Stomach (tissue), 9 donors: Measurements from ENCODE around the gene MEGF6. TPM values are rescaled to one million over a fixed set of nuclear protein-coding genes. Genes with fewer than 3 reads are reported as not detected.

Experiments used
- DNase-seq, 2 donors: peaks; one replicate each; pipeline versions ENCODE4 v3.0.0 to v3.0.0-alpha.2; 2013 to 2019
- H3K27ac ChIP-seq, 5 donors: fragments of 200-600 bp in 4 of 5; sonication (generic) in 4 of 5; one replicate each; pipeline ENCODE4 v1.5.1; 2013 to 2019; ENCODE audit warnings: mild to moderate bottlenecking in 1 of 5, moderate library complexity in 1 of 5
- H3K27me3 ChIP-seq, 3 donors: fragments of 200-600 bp; sonication (generic); one replicate each; pipeline ENCODE4 v1.5.1; 2017 to 2019; ENCODE audit warnings: mixed run types in 1 of 3
- H3K36me3 ChIP-seq, 4 donors: fragments of 200-600 bp; sonication (generic); 1 replicate in 3 of 4; 2 replicates in 1 of 4; pipeline ENCODE4 v1.5.1; 2016 to 2019
- H3K4me1 ChIP-seq, 4 donors: fragments of 200-600 bp; sonication (generic); one replicate each; pipeline ENCODE4 v1.5.1; 2016 to 2019
- H3K4me3 ChIP-seq, 4 donors: fragments of 200-600 bp; sonication (generic) in 3 of 4; one replicate each; pipeline ENCODE4 v1.5.1; 2016 to 2019; ENCODE audit warnings: mild to moderate bottlenecking in 1 of 4
- H3K9me3 ChIP-seq, 4 donors: fragments of 200-600 bp; sonication (generic); one replicate each; pipeline ENCODE4 v1.5.1; 2016 to 2019
- EP300 ChIP-seq: sonication (generic); formaldehyde crosslinking; IDR thresholded peaks from one replicate; pipeline ENCODE4 v1.6.1; 2017; ENCODE audit warnings: antibody characterized with exemption
- POLR2A ChIP-seq, 4 donors: fragments of 450-650 bp; IDR thresholded peaks; one replicate each; pipeline ENCODE4 v1.6.1; 2016; ENCODE audit warnings: antibody characterized with exemption in 4 of 4, control low read depth in 2 of 4, mild to moderate bottlenecking in 1 of 4, moderate library complexity in 1 of 4
- POLR2AphosphoS5 ChIP-seq, 3 donors: sonication (generic); formaldehyde crosslinking; IDR thresholded peaks; one replicate each; pipeline ENCODE4 v1.6.1; 2016; ENCODE audit warnings: antibody characterized with exemption in 3 of 3
- WGBS, 5 donors: extraction: QIAGEN DNeasy Blood & Tissue Kit in 3 of 5; methylation state at CpG; one replicate each; pipeline versions ENCODE4 v1.1.5 to v1.1.7; 2013 to 2018; 5-methylcytosine and 5-hydroxymethylcytosine counted together
- intact Hi-C: fragments of 100-400 bp; cut with DNase I; formaldehyde crosslinking; loops from one replicate; pipeline ENCODE4 v1.15.1; 2023; ENCODE audit warnings: low total_unique reads
- polyA plus RNA-seq, 3 donors: library from polyadenylated mRNA; stranded (reverse); fragments of 200-250 nt; gene quantifications; one replicate each; pipeline ENCODE4 v1.2.3, GENCODE V29; 2013
- total RNA-seq, 5 donors: library from RNA; depleted of rRNA; stranded (reverse); fragments of >200 nt; gene quantifications; one replicate each; pipeline versions ENCODE4 v1.1.0 to v1.2.3, GENCODE V29; 2014 to 2016
- TF ChIP-seq, protein P1 (sequence below), 7 experiments: fragments of 450-650 bp in 4 of 7; fragments of 200-600 bp in 3 of 7; sonication (generic) in 3 of 7; IDR thresholded peaks; one replicate each; pipeline ENCODE4 v1.5.1; 2016 to 2019; ENCODE audit warnings: antibody characterized with exemption in 7 of 7, control low read depth in 2 of 7, mild to moderate bottlenecking in 1 of 7
- donor health status: healthy with polysubstance abuse.
- donor health status: Bipolar disorder and iron deficiency.
- donor health status: healthy.

MEGF6 gene
- total and polyA plus RNA-seq, 8 donors, result 2.6 to 57.2 (median 26.7) TPM

DNA sequence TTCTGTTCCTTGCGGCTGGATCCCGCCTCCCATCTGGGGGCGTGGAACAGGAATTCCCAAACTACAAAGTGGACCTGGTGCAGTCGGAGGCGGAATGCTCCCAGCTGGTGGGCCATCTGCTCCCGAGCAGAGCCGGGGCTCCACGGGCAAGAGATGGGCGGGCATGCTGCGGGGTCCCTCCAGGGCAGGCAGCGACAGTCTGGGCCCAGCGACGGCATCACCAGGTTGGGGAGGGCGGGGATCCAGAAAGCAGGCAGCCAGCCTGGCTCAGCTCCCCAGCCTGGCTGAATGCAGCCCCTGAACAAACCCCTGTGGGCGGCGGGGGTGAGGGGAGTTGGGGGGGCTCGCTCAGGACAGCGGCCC is 3.6 kb downstream of the MEGF6 start:
- no peaks in the 10 kb centered on the region for H3K36me3 ChIP-seq
- no peak for DNase-seq
- intact Hi-C loops, result no loop called here
- H3K4me1 ChIP-seq, result peaks cover 18 to 27% (median 24%) of the 10 kb centered on the region in 4 donors
- peaks cover 3 to 82% (median 41%) of the 10 kb centered on the region in 3 donors for H3K27me3 ChIP-seq
- no peak overlapping the region for H3K27ac ChIP-seq
- no peaks in the 10 kb centered on the region for H3K9me3 ChIP-seq
- TF ChIP-seq POLR2A (IDR thresholded peaks at IDR 0.05) (no peak), EP300 (no peak), POLR2AphosphoS5 (IDR thresholded peaks at IDR 0.05) (no peak)
- TF ChIP-seq, protein P1, sequence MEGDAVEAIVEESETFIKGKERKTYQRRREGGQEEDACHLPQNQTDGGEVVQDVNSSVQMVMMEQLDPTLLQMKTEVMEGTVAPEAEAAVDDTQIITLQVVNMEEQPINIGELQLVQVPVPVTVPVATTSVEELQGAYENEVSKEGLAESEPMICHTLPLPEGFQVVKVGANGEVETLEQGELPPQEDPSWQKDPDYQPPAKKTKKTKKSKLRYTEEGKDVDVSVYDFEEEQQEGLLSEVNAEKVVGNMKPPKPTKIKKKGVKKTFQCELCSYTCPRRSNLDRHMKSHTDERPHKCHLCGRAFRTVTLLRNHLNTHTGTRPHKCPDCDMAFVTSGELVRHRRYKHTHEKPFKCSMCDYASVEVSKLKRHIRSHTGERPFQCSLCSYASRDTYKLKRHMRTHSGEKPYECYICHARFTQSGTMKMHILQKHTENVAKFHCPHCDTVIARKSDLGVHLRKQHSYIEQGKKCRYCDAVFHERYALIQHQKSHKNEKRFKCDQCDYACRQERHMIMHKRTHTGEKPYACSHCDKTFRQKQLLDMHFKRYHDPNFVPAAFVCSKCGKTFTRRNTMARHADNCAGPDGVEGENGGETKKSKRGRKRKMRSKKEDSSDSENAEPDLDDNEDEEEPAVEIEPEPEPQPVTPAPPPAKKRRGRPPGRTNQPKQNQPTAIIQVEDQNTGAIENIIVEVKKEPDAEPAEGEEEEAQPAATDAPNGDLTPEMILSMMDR (IDR thresholded peaks at IDR 0.05), result no peak
- WGBS, 5 donors, result 79 to 90% (median 85%) methylated on average over 18 of the region's 18 CpGs
- H3K4me3 ChIP-seq, result no peak overlapping the region

DNA sequence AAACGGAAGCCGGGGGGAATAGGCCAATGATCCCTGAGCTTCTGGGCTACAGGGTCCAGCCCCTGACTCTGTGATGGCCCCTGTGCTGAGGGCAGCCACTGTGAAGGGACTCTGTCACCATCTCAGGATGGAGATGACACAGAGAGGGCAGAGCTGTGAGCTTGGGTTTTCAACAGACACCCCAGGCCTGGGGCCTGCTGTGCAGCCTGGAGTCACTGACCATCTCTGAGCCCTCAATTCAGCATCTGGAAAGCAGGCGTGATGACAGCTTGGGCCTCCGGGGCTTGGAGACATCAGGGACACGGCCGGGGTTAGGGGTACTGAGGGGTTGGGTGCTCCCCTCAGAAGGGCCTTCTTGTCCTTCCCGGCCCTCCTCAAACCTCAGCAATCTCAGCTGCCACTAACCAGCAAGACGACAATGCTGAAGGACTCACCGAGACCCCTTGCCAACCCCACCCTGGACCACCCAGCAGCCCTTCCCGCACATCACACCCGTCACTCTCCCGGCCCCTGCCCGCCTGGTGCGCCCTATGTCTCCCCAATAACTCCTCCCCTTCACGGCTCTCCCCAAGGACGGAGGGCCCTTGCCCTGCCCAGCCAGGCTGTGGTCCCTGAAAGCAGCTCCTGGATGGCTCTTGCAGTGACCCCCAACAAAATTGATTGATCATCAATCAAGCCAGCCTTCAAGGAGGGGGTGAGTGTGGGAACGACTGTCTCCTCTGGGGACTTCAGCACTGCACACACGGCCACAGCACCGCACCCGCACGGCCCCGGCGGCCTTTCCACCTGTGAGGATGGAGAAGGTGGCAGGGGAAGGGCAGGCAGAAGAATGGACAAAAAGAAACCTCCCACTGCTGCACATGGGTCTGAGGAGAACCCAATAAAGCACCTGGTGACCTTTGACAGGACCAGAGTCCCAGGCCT is 4.3 kb downstream of the MEGF6 start:
- TF ChIP-seq POLR2A (IDR thresholded peaks at IDR 0.05) (no peak), EP300 (no peak), POLR2AphosphoS5 (IDR thresholded peaks at IDR 0.05) (no peak)
- TF ChIP-seq, protein P1 (IDR thresholded peaks at IDR 0.05), result no peak
- intact Hi-C loops, result no loop called here
- no peak overlapping the region for H3K4me3 ChIP-seq
- H3K27ac ChIP-seq, result no peak overlapping the region
- peaks cover 18 to 24% (median 23%) of the 10 kb centered on the region in 4 donors for H3K4me1 ChIP-seq
- WGBS, 5 donors, result 81 to 88% (median 87%) methylated on average over 22 to 23 of the region's 23 CpGs
- peaks cover 3 to 75% (median 39%) of the 10 kb centered on the region in 3 donors for H3K27me3 ChIP-seq
- H3K9me3 ChIP-seq, result no peaks in the 10 kb centered on the region
- DNase-seq, result no peak
- no peaks in the 10 kb centered on the region for H3K36me3 ChIP-seq

DNA sequence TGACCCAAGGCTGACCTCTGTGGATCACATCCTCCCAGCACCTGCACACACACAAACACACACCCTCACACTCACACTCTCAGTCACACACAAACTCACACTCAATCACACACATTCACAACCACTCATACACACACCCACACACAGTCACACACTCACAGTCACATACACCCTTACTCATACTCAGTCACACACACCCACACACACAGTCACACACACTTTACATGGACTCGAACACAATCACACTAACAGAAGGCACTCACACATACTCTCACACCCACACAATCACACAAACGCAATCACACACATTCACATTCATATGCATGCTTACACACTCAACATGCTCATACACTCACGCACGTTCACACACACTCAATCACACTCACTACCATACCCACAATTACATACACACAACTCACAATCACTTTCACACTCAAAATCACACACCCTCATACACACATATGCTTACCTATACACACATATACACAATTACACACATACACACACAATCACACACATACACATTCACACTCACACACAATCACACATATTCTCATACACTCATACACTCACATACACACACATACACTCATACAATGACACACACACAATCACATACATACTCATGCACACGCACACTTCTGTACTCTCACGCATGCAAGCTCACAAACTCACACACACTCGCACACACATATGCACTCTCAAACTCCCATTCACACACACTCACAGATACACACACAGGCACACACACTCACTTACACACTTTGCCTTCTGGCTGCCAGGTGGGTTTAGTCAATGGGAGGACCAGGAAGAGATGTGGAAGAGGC is 6.1 kb downstream of the MEGF6 start:
- H3K27me3 ChIP-seq, result peaks cover 3 to 57% (median 21%) of the 10 kb centered on the region in 3 donors
- 79 to 97% (median 90%) methylated on average over 7 of the region's 7 CpGs for WGBS, 5 donors
- H3K36me3 ChIP-seq, result no peaks in the 10 kb centered on the region
- DNase-seq, result no peak
- intact Hi-C loops, result no loop called here
- no peak overlapping the region for H3K27ac ChIP-seq
- no peak overlapping the region for H3K4me3 ChIP-seq
- TF ChIP-seq POLR2AphosphoS5 (IDR thresholded peaks at IDR 0.05), result no peak
- no peak for TF ChIP-seq POLR2A (IDR thresholded peaks at IDR 0.05)
- TF ChIP-seq EP300, result no peak
- TF ChIP-seq, protein P1 (IDR thresholded peaks at IDR 0.05), result no peak
- peaks cover 0 to 6% (median 5%) of the 10 kb centered on the region in 4 donors for H3K4me1 ChIP-seq
- no peaks in the 10 kb centered on the region for H3K9me3 ChIP-seq

DNA sequence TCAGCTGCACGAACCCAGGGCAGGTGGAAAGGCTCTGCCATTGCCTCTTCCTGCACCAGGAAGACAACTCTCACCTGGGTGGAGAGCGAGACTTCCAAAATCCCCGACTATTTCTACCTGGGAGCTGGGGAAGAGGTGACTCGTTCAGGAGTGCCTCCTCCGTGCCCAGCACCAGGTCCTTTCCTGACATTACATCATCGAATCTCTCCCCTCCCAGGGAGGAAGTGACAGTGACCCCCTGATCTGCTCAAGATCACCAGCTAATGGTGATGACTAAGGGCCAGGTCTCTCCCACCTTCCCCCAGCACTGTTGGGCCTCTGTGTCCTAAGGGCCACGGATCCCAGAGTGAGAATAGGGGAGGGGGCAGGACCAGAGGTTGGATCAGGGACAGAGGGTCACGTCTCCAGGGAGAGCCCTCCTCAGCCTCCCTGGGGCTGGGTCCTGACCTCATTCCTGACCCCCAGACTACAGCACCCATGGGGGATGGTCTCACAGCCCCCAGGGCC is 6.8 kb downstream of the MEGF6 start:
- WGBS, 5 donors, result 82 to 94% (median 92%) methylated on average over 8 of the region's 8 CpGs

More for the DNA sequence above, 6.8 kb downstream of the MEGF6 start:
- Histone ChIP-seq H3K27me3 (peaks cover 1 to 50% (median 14%) of the 10 kb centered on the region in 3 donors), H3K36me3 (no peaks in the 10 kb centered on the region), H3K9me3 (no peaks in the 10 kb centered on the region), H3K4me1 (no peaks in the 10 kb centered on the region), H3K27ac (no peak overlapping the region), H3K4me3 (no peak overlapping the region)
- DNase-seq, result no peak
- no peak for TF ChIP-seq EP300
- TF ChIP-seq, protein P1 (IDR thresholded peaks at IDR 0.05), result no peak
- no peak for TF ChIP-seq POLR2AphosphoS5 (IDR thresholded peaks at IDR 0.05)
- no peak for TF ChIP-seq POLR2A (IDR thresholded peaks at IDR 0.05)
- intact Hi-C loops, result no loop called here
